HCT116 (cell line): Measurements from ENCODE around the gene HIP1.

Experiments used
- CTCF ChIP-seq, 3 experiments: fragments of 200-600 bp in 1 of 3; sonication (generic) in 1 of 3; IDR thresholded peaks in 2 of 3; conservative IDR thresholded peaks in 1 of 3; 2 replicates each; pipeline ENCODE4 v1.5.1; 2012 to 2017; ENCODE audit warnings: low read depth in 2 of 3, low read length in 2 of 3, antibody characterized with exemption in 1 of 3, borderline replicate concordance in 1 of 3, control low read depth in 1 of 3, mild to moderate bottlenecking in 1 of 3, mixed read lengths in 1 of 3, mixed run types in 1 of 3, moderate library complexity in 1 of 3; ENCODE audit not compliant: insufficient read depth in 1 of 3
- EZH2 ChIP-seq: fragments of 200-600 bp; sonication (generic); IDR thresholded peaks from 2 replicates; pipeline ENCODE4 v1.6.1; 2017; ENCODE audit warnings: antibody characterized with exemption, mixed run types
- POLR2A ChIP-seq: IDR thresholded peaks from 2 replicates; pipeline ENCODE4 v1.7.0; 2011; ENCODE audit warnings: borderline replicate concordance; ENCODE audit not compliant: insufficient read depth, insufficient read length; ENCODE audit errors: extremely low read depth
- TF ChIP-seq, protein P1 (sequence below): IDR thresholded peaks from 2 replicates; pipeline ENCODE4 v1.6.1; 2012; ENCODE audit warnings: low read depth

DNA sequence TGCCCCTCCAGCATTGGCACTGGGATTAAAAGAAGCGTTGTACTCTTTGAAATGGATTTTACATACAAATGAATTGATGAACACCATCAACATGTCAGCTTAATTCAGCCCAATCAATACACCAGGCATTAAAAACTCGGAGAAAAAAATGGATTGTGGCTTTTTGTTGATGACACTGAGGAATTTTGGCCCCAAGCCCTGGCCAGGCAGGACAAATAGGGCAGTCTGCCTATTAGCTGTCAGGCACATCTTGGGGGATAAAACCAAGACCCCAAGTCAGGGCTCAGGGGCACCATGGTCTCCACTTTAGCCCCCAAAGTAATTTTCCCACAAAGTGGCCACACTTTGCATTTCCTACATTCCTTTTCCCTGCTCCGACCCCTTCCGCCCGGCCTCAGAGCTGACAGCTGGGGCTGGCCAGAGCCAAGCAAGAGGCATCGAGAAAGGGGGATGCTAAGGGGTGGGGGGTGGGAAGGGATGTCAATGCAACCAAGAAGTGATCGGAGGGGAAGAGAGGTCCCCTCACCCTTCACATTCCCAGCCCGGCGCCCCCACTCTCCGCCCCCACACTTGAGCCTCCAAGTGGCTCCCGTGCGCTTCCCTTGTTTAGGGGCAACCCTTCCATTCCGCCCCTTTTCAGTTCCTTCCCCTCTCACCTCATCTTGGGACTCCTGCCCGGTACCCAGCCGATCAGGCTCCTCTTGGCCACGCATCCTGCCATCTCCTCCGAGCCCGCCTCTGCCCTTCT, 711 bp downstream of the HIP1 start:
- TF ChIP-seq CTCF (IDR thresholded peaks at IDR 0.05 in 2 of 3, conservative IDR thresholded peaks at IDR 0.05 in 1 of 3; ENCODE audit: borderline replicate concordance in 1 of 3, insufficient read depth in 1 of 3, low read depth in 2 of 3, low read length in 2 of 3) (no peak), EZH2 (no peak), POLR2A (no peak)
- TF ChIP-seq, protein P1, sequence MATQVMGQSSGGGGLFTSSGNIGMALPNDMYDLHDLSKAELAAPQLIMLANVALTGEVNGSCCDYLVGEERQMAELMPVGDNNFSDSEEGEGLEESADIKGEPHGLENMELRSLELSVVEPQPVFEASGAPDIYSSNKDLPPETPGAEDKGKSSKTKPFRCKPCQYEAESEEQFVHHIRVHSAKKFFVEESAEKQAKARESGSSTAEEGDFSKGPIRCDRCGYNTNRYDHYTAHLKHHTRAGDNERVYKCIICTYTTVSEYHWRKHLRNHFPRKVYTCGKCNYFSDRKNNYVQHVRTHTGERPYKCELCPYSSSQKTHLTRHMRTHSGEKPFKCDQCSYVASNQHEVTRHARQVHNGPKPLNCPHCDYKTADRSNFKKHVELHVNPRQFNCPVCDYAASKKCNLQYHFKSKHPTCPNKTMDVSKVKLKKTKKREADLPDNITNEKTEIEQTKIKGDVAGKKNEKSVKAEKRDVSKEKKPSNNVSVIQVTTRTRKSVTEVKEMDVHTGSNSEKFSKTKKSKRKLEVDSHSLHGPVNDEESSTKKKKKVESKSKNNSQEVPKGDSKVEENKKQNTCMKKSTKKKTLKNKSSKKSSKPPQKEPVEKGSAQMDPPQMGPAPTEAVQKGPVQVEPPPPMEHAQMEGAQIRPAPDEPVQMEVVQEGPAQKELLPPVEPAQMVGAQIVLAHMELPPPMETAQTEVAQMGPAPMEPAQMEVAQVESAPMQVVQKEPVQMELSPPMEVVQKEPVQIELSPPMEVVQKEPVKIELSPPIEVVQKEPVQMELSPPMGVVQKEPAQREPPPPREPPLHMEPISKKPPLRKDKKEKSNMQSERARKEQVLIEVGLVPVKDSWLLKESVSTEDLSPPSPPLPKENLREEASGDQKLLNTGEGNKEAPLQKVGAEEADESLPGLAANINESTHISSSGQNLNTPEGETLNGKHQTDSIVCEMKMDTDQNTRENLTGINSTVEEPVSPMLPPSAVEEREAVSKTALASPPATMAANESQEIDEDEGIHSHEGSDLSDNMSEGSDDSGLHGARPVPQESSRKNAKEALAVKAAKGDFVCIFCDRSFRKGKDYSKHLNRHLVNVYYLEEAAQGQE: no peak
